KBM-7 (cell line): ENCODE results near the gene EGLN3.
A peak's percentile ranks its signal among the peaks of the same experiment; 100 is the strongest.

Experiments
- DNase-seq: peaks from one replicate; pipeline ENCODE4 v3.0.0-alpha.2; 2015
- in situ Hi-C: fragments of 300-500 bp; cut with MboI; formaldehyde crosslinking; loops from 2 replicates; pipeline ENCODE4 v1.14.3; 2020; ENCODE audit warnings: low sequenced_read_pairs, low pct_unique_long_range_greater_than_20kb, mixed read lengths

The EGLN3 gene

DNA sequence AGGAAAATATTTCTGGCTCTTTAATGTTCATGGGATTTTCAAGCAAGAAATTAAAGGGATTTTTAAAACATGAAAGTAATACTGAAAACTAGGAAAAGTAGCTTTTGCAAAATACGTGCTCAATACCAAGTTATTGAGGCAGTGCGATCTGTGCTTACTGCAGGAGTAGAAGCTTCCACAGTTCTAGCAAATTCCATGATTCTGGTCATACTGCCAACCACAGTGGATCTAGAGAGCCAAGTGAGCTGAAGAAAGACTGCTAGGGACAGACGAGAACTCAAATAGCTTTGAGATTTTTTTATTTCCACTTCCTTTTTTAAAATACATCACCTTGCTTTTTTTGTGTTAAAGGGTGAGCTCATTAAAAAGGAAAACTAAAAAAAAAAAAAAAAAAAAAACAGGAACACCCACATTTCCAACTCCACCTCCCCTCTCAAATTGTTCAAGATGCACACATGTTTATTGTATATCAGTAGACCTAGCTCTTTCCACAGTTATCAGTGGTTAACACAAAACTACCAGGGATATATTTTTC is 26.2 kb downstream of the EGLN3 start:
- in situ Hi-C loops: no loop called here
- no peak for DNase-seq

DNA sequence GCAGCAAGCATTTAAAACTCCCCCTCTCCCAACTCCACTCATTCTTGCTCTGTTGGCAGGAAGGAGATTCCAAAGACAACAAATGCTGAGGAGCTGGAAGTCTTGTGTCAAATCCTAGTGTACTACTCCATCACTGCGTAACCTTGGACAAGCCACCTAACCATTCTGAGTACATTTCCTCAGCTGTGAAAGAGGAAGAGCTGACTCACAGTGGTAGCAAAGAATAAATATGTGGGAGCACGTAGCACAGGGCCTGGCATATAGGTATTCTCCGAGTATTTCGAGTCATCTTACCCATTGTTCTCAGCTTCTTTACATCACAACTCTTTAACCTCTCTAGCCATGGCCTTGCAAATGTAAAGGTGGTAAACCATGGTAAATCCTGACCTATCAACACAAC is 28.7 kb downstream of the EGLN3 start:
- DNase-seq: no peak
- in situ Hi-C loops: no loop called here

DNA sequence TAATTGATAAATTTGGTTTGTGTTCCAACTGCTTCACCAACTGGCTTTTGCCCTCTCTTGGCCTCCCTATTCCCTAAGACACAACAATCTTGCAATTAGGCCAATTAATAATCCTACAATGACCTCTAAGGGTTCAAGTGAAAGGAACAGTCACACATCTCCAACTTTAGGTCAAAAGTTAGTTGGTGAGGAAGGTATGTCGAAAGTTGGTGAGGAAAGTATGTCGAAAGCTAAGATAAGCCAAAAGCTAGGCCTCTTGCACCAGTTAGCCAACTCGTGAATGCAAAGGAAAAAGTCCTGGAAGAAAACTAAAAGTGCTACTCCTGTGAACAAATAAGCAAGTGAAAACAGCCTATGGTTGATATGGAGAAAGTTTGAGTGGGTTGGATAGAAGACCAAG is 32.6 kb downstream of the EGLN3 start:
- DNase-seq: no peak
- in situ Hi-C loops: no loop called here

DNA sequence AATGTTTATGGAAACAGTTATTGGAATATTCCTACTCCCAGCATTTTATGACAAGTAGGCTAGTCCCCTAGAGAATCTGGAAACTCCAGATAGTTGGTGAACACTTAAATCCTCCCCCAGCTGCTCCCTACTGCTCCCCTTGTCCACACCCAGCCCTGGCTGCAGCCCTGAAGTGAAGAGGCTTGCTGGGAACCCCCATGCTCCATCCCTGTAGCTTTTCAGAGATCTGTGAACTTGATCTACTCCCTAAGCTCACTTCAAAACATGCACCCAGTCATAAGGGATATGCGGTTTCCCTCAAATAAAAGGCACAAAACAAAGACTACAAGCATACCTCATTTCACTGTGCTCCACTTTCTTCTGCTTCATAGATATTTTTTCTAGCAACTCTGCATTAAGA is 33.2 kb downstream of the EGLN3 start:
- DNase-seq: no peak

DNA sequence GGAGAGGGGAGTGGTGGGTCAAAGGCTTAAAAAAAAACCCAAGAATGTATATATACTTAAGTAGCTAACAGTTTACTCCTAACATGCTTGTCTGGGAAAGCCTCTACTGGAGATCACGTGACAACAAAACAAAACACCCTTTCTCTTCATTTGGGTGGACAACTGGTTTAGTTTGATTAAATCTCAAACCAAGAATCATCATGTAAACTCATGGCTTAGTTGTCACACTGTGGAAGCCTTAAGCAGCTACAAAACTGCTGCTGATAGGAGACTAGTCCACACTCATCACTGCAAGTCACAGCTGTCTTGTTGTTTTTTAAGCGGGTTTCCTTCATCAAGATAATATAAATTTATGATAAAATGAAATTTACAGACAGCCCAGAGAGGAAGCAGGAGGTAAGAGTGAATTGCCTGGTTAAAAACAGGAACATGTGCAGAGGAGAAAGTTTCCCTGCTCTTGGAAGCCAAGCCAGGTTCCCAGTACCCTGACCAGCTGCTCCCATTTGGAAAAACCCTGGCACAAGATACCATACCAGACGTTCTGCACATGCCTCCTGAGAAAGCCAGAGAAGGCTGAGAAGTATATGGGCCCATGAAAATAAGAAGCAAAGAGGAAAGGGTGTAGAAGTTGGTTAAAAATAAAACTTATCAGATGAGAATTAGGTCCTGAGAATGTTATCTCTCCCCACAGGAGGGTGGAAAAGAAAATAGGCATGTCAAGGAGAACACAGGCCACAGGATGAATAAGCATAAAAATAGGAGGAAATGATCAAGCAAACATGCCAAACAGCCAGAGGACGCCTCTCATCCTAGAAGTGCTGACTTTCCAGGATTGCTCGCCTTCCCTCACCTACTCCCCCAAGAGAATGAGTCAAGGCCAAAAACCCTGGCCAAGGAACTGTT is 34.0 kb downstream of the EGLN3 start:
- in situ Hi-C loops: no loop called here
- peak; percentile 29 for DNase-seq

More for the DNA sequence above, 33.2 kb downstream of the EGLN3 start:
- in situ Hi-C loops: no loop called here

DNA sequence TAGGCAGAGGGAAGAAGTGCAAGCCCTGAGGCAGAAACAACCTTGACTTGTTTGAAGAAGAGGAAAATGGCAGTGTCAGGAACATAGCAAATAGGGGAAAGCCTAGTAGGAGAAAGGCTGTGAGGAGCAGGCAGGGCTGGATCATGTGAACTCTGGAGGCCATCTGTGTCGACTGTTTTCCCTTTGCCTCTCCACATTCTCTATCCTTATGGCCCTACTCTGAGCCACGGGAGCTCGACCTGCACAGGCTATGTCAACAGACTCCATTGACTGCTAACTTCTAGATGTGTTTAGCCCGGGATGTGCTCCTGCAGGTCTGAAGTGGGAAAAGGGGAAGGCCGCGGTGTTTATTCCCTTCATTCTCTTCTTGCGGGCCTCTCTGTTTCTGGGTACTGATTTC is 35.2 kb downstream of the EGLN3 start:
- in situ Hi-C loops: no loop called here

DNA sequence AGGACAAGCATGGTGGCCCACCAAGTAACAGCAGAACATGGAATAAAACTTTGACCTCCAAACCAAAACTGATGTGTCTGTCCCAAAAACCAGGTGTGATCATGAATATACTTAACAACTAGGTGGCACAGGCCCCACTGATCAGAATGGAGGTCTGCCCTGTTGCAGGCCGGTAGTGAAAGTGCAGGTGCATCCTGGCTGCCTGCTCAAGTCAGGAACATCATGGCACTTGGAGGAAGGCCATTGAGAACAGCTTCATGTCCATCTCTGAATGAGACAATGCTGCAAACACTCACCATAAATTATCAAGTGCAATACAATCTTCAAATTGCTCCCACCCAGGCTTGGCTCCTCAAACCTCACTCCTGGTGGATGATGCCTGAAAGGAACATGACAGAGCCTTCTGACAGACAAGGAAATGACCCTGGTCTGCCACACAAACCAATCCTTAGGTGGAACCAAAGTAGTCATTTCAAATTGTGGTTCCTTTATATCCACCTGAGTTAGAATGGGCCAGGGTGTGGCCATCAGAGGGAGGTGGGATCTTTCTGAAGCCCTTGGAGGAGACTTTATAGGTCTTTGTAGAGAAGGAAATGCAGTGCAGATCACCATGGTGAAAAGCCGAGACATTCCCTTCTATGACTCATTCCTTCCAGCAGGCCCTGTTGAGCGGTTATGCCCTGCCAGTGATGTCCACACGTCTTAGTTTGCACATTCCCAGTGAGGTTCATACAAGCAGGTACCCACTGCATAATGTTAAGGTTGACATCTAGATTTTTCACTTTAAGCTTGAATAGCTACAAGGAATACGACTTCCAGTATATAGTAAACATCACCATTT is 36.0 kb downstream of the EGLN3 start:
- DNase-seq: no peak

More for the DNA sequence above, 35.2 kb downstream of the EGLN3 start:
- no peak for DNase-seq

DNA sequence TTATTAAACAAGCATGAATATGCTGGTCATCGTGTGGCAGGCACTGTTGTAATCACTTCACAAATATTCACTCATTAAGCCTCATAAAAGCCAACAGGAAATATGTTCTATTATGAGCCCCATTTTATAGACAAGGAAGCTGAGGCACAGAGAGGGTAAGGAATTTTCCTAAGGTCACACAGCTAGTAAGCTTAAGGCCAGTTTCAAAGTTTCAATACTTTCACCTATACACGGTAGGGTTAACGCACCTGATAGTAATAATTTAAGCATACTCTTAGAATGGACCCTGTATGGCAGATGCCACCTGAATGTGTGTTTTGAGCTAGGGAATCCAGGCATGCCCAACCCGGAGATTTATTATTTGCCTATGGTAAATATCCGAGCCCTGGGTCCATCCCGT is 39.8 kb downstream of the EGLN3 start:
- DNase-seq: no peak
- in situ Hi-C loops: no loop called here

More for the DNA sequence above, 36.0 kb downstream of the EGLN3 start:
- in situ Hi-C loops: no loop called here

DNA sequence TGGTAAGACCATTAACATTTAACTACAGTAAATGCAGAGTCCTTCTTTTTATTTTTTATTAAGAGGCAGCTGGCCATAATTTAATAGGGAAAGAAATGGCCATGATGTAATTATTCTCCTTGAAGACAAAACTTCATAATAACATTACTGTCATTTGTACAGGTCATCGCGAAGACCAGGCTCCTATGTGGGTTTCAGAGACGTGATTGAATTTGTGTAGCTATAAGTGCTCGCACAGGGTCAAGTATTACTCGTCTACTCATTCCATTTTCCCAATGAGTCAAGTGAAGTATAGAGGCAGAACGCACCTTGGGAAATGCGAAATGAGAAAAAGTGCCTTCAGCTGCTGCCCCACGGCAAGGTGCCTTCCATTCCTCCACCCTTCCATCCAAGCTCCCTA is 40.4 kb downstream of the EGLN3 start:
- in situ Hi-C loops: no loop called here

DNA sequence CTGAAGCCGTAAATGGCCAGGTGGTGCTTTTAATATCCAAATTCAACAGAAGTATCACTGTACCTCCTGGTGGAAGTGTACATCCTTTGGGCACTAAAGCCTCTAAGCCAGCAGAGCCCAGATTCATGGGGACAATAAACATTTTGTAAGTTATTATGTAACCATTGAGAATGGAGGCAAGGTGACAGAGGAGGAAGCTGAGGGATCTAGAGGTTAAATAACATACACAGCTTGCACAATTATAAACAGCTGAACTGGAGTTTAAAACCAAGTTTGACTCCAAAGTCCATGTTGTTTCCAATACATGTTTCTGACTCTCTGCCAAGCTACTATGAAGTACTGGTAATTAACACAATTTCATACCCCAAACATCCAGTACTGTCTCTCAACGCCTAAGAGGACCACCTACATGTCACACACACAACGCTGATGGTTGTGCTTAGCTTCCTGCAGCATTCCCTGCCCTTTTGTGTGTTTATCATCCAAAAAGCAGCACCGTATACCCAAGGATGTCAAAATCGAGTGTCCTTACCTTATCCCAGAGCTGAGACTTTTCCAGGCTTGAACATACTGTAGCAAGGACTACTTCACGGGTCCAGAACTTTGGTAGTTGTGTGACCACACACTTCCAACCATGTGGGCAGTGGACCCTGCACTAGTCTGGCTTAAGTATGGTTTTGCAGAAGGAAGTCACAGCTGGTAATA is 41.3 kb downstream of the EGLN3 start:
- in situ Hi-C loops: no loop called here
- no peak for DNase-seq

More for the DNA sequence above, 40.4 kb downstream of the EGLN3 start:
- no peak for DNase-seq

DNA sequence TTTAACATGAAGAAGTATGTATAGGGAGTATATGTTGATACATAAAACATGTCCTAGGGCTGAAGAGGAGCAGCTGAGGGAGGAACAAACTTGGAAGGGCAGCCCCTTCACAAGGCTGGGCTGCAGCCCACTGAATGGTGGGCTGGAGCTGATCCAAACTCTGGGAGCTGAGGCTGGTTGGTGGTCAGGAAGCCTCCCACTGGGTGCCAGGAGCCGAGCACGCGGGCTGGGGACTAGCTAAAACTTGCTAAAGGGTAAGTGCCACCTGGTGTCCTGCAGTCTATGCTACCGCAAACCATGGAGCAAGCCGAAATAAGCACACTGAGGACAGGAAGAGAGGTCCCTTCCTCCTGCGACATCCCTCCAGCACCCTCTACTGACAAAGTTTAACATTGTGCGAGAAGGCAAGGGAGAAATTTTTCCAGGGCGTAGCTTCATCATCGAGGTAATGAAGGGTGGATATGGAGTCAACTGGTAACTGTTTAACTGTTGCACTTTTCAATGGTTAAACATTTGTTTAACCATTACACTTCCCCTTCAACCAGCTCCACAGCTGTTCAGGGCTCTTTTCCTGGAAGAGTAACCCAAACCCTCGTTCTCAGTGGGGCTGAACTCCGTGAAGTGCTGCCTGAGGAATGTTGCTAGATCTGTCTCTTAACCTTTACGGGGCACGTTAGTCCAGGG is 42.2 kb downstream of the EGLN3 start:
- in situ Hi-C loops: no loop called here
- DNase-seq: no peak

DNA sequence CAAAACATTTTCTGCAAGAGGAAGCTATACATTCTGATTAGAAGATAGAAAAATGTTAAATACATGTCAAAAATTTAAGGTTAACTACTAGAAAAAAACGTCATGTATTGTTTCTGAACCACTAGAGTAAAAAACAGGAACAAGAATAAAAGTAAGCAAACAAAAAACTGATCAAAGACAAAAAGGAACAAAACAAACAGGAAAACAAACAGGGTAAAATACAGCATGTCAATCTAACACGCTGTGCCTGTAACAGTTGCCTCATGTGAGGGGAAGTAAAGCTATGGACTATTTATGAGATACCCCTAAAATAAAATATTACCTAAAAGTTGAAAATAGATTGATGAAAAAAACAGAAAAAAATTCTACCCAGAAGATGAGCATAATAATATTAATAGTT is 43.9 kb downstream of the EGLN3 start:
- in situ Hi-C loops: no loop called here
- no peak for DNase-seq

DNA sequence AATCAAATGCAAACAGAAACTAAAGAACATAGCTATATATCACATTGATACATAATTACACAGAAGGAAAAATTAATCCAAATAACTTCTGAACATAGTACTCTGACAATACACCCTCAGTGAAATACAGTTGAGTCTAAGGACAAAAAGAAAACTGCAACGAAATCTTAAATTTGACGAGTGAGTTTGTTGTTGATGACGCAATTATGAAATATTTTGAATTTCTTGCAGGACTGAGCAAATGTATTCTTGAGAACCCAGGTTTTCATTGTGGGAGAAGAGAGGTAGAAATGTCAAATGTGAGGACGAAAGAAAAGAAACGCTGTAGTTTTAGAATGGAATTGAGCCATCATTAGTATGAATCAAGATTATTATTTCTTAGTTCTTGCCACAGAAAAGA is 46.3 kb downstream of the EGLN3 start:
- DNase-seq: no peak
- in situ Hi-C loops: no loop called here

DNA sequence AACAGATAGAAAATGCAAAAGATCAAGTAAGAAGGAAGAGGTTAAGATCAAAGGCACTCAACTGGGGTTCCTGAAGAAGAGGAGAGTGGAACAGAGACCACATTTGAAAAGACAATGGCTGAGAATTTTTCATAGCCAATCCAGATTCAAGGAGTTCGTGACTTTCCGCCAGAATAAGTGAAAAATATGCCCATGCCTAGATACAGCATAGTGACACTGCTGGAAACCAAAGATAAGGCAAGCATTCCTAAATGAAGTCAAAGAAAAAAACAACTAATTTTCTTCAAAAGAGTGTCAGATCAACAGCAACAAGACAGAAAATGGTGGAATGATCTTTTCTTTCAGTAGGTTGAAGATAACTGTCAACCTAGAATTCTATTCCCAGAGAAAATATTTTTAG is 47.5 kb downstream of the EGLN3 start:
- in situ Hi-C loops: no loop called here

DNA sequence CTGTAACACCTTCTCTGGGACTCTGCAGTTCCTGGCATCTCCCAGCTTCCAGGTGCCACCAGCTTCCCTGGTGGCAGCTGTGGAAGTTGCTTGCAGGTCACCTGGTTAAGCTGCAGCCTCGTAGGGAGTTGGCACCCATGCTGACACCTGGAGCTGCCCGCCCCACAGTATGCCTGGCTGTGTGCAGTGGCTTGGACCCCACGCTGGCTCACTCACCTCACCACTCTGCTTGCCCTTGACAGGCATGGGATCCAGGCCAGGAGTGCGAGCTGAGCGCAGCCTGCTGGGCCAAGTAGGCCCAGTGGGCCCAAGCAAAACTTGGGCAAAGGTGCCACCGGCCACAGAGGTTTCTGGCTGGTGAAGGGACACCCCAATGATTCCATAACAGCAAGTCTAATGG is 48.5 kb downstream of the EGLN3 start:
- in situ Hi-C loops: no loop called here
- no peak for DNase-seq

More for the DNA sequence above, 47.5 kb downstream of the EGLN3 start:
- DNase-seq: no peak

DNA sequence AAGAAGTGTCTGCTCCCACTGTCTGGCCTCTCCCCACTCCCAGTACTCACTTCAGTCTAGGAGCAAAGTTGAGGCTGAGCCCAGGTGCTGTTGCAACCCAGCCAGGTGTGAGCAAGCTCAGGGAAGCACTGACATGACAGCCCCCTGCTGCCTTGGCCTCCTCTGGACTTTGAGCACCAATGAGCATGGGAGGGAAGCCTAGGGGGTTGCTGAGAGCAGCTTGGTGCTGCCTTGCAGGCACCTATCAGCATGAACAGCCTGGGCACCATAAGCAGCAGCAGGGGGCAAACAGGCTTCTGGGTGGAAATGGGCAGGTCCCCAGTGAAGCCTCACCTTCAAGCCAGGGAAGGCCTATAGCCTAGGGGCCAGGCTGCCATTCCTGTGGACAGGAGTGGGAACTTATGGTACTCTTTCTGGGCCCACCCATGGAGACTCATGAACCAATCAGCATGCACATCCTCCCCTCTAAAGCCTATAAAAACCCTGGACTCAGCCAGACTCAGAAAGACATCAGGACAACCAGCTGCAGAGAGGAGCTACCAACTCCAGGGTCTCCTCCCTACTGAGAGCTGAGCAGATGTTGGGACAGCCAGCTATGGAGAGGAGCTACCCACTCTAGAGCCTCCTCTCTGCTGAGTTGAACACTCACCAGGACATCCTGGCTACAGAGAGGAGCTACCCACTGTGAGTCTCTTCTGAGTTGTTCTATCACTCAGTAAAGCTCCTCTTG is 49.3 kb downstream of the EGLN3 start:
- no peak for DNase-seq
- in situ Hi-C loops: no loop called here

DNA sequence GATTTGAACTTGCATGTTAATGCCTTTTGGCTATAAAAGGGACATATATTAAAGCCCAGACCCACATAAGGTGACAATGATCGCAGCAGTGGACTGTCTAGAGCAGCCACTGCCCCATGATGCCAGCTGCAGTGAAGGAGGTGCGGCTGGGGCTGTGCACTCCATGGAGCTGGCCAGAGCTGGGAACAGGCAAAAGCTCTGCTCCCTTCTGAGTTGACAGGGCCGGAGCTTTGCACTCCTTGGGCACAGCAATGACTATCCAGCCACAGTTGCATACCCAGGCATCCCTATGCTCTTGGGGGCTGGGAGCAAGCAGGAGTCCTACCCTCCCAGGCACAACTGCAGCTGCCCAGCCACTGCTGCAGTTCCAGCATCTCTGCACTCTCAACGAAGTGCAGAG is 50.2 kb downstream of the EGLN3 start:
- in situ Hi-C loops: no loop called here
- DNase-seq: no peak

DNA sequence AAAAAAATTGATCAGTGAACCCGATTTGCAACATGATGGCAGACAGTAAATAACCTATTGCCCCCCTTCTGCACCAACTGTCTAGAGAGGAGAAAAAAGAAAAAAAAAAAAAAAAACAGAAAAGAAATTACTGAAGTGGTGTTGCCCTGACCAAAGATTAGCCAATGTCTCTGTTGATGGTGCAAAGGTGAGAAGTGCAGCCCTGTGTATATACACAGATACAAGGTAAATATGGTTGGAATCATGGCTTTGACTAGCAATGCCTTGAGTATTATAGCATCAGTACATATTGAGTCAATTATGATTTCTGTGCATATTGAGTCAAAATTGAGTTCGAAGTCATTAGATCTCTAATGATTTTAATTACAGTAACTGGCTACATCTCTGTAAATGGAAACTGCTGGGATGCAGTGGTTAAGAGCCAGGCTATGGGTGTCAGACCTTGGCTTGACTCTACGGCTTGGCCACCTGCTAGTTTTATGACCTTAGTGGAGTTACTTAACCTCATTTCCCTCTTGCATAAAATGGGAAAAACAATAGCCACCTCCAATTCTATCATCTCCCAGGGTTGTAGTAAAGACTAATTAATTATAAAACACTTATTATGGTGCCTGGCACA is 51.0 kb downstream of the EGLN3 start:
- no peak for DNase-seq
- in situ Hi-C loops: no loop called here
